Neural cell (in vitro differentiated cells): Measurements from ENCODE around the gene CTSK. TPM values are rescaled to one million over a fixed set of nuclear protein-coding genes. Genes with fewer than 3 reads are reported as not detected.
"Not testable (repeated sequence)": the region's sequence is repeated elsewhere in the genome, so short reads cannot be mapped to it uniquely, and the experiment has no call there.

Source experiments
- H2AFZ ChIP-seq: fragments of 200-600, 300-800 bp; sonication (generic), shearing (Covaris generic); 2 replicates; pipeline ENCODE4 v1.6.0; 2014; ENCODE audit warnings: low read depth, mild to moderate bottlenecking, antibody characterized with exemption, low read length, moderate library complexity
- H3F3A ChIP-seq: fragments of 200-600 bp; shearing (Covaris generic); 2 replicates; pipeline ENCODE4 v1.6.1; 2016; ENCODE audit warnings: mild to moderate bottlenecking, moderate library complexity, mixed read lengths, antibody characterized with exemption, low read length; ENCODE audit not compliant: insufficient read depth, poor library complexity, severe bottlenecking
- H3K27ac ChIP-seq: fragments of 200-600, 300-800 bp; sonication (generic), shearing (Covaris generic); 2 replicates; pipeline ENCODE4 v1.5.1; 2014; ENCODE audit warnings: mild to moderate bottlenecking, low read length, moderate library complexity
- H3K27me3 ChIP-seq: fragments of 300-800, 200-600 bp; sonication (generic), shearing (Covaris generic); 2 replicates; pipeline ENCODE4 v1.6.0; 2014; ENCODE audit warnings: mild to moderate bottlenecking, low read depth, low read length, moderate library complexity; ENCODE audit not compliant: insufficient read depth
- H3K36me3 ChIP-seq: fragments of 300-800, 200-600 bp; sonication (generic), shearing (Covaris generic); 2 replicates; pipeline ENCODE4 v1.5.1; 2014; ENCODE audit warnings: mild to moderate bottlenecking, antibody characterized with exemption, low read length, moderate library complexity; ENCODE audit not compliant: insufficient read depth
- H3K4me2 ChIP-seq: fragments of 300-800, 200-600 bp; sonication (generic), shearing (Covaris generic); 2 replicates; pipeline ENCODE4 v1.6.0; 2014; ENCODE audit warnings: mild to moderate bottlenecking, low read length
- H3K4me3 ChIP-seq: fragments of 300-800, 200-600 bp; sonication (generic), shearing (Covaris generic); 2 replicates; pipeline ENCODE4 v1.5.1; 2014; ENCODE audit warnings: mild to moderate bottlenecking, low read length, moderate library complexity
- H3K79me2 ChIP-seq: fragments of 200-600 bp; shearing (Covaris generic); replicated peaks from 2 replicates; pipeline ENCODE4 v1.6.0; 2014; ENCODE audit warnings: mild to moderate bottlenecking, low read length, moderate library complexity; ENCODE audit not compliant: insufficient read depth
- H3K9ac ChIP-seq: fragments of 300-800, 200-600 bp; sonication (generic), shearing (Covaris generic); 2 replicates; pipeline ENCODE4 v1.6.1; 2016; ENCODE audit warnings: mild to moderate bottlenecking, low read length, mixed read lengths
- H3K9me2 ChIP-seq: fragments of 200-600 bp; shearing (Covaris generic); 2 replicates; pipeline ENCODE4 v1.6.1; 2016; ENCODE audit warnings: mild to moderate bottlenecking, low read length, mixed read lengths; ENCODE audit not compliant: insufficient read depth
- H3K9me3 ChIP-seq: fragments of 200-600, 300-800 bp; sonication (generic), shearing (Covaris generic); 2 replicates; pipeline ENCODE4 v1.6.1; 2016; ENCODE audit warnings: mild to moderate bottlenecking, mixed run types, low read length, moderate library complexity, mixed read lengths
- H4K20me1 ChIP-seq: fragments of 200-600 bp; shearing (Covaris generic); 2 replicates; pipeline ENCODE4 v1.6.1; 2016; ENCODE audit warnings: mild to moderate bottlenecking, mixed run types; ENCODE audit not compliant: insufficient read depth
- EP300 ChIP-seq: fragments of 450-650 bp; conservative IDR thresholded peaks from 2 replicates; pipeline ENCODE4 v1.6.1; 2014; ENCODE audit warnings: antibody characterized with exemption, mild to moderate bottlenecking, moderate library complexity; ENCODE audit not compliant: poor library complexity, severe bottlenecking
- EZH2 ChIP-seq: fragments of 200-600, 300-800 bp; shearing (Covaris generic), sonication (generic); IDR thresholded peaks from 2 replicates; pipeline ENCODE4 v1.6.1; 2014; ENCODE audit warnings: antibody characterized with exemption, low read length, borderline replicate concordance, mild to moderate bottlenecking; ENCODE audit not compliant: insufficient read depth, poor library complexity, severe bottlenecking
- MXI1 ChIP-seq: fragments of 450-650 bp; conservative IDR thresholded peaks from 2 replicates; pipeline ENCODE4 v1.6.1; 2014; ENCODE audit warnings: antibody characterized with exemption, mild to moderate bottlenecking; ENCODE audit not compliant: poor library complexity, severe bottlenecking
- POLR2AphosphoS5 ChIP-seq: IDR thresholded peaks from 2 replicates; pipeline ENCODE4 v1.6.1; 2012
- RAD21 ChIP-seq: fragments of 450-650 bp; conservative IDR thresholded peaks from 2 replicates; pipeline ENCODE4 v1.6.1; 2014; ENCODE audit warnings: antibody characterized with exemption, mild to moderate bottlenecking, moderate library complexity
- SMC3 ChIP-seq: fragments of 450-650 bp; conservative IDR thresholded peaks from 2 replicates; pipeline ENCODE4 v1.6.1; 2014; ENCODE audit warnings: antibody characterized with exemption, mild to moderate bottlenecking, moderate library complexity; ENCODE audit not compliant: poor library complexity
- TAF1 ChIP-seq: IDR thresholded peaks from 2 replicates; pipeline ENCODE4 v1.6.1; 2012; ENCODE audit warnings: low read depth
- polyA plus RNA-seq: library from polyadenylated mRNA; depleted of rRNA; stranded (reverse); fragments of >200 nt; gene quantifications from 2 replicates; pipeline ENCODE4 v1.2.3, GENCODE V29; 2014
- TF ChIP-seq, protein P1 (sequence below): fragments of 450-650 bp; IDR thresholded peaks from 2 replicates; pipeline ENCODE4 v1.5.1; 2014; ENCODE audit warnings: antibody characterized with exemption, mild to moderate bottlenecking, moderate library complexity; ENCODE audit not compliant: poor library complexity, severe bottlenecking
- TF ChIP-seq, protein P2 (sequence below): IDR thresholded peaks from 2 replicates; pipeline ENCODE4 v1.6.1; 2012; ENCODE audit warnings: borderline replicate concordance

Gene CTSK
- polyA plus RNA-seq, 1 donor from 2014 or later = 8.0 TPM

DNA sequence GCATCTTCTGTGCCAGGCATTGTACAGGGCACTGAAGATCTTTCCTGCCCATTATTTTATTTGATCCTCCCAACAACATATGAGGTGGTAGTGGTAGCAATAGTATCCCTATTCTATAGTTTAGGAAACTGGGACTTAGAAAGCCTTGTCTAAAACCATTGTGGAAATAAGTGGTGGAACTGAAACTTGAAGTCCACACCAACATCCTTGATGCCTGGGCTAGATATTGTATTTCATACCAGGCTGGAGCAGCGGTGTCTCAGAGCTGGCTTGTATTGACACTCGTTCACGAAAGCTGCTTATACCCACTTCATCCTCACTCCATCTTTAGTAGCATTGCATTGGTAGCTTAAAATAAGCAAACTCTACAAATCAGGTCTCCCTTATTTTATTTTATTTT is 32.8 kb downstream of the CTSK start:
- Histone ChIP-seq H3K9me3 (no peaks in the 10 kb centered on the region), H3K4me3 (no peak overlapping the region), H3F3A (no peaks in the 10 kb centered on the region), H3K9ac (no peak overlapping the region), H3K79me2 (no peaks in the 10 kb centered on the region), H2AFZ (no peak overlapping the region), H3K4me2 (no peak overlapping the region), H4K20me1 (no peaks in the 10 kb centered on the region), H3K9me2 (no peaks in the 10 kb centered on the region), H3K27me3 (no peaks in the 10 kb centered on the region), H3K36me3 (no peaks in the 10 kb centered on the region), H3K27ac (no peak overlapping the region)
- TF ChIP-seq RAD21 = no peak
- no peak for TF ChIP-seq POLR2AphosphoS5
- TF ChIP-seq, protein P1, sequence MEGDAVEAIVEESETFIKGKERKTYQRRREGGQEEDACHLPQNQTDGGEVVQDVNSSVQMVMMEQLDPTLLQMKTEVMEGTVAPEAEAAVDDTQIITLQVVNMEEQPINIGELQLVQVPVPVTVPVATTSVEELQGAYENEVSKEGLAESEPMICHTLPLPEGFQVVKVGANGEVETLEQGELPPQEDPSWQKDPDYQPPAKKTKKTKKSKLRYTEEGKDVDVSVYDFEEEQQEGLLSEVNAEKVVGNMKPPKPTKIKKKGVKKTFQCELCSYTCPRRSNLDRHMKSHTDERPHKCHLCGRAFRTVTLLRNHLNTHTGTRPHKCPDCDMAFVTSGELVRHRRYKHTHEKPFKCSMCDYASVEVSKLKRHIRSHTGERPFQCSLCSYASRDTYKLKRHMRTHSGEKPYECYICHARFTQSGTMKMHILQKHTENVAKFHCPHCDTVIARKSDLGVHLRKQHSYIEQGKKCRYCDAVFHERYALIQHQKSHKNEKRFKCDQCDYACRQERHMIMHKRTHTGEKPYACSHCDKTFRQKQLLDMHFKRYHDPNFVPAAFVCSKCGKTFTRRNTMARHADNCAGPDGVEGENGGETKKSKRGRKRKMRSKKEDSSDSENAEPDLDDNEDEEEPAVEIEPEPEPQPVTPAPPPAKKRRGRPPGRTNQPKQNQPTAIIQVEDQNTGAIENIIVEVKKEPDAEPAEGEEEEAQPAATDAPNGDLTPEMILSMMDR = no peak
- no peak for TF ChIP-seq EP300
- TF ChIP-seq, protein P2, sequence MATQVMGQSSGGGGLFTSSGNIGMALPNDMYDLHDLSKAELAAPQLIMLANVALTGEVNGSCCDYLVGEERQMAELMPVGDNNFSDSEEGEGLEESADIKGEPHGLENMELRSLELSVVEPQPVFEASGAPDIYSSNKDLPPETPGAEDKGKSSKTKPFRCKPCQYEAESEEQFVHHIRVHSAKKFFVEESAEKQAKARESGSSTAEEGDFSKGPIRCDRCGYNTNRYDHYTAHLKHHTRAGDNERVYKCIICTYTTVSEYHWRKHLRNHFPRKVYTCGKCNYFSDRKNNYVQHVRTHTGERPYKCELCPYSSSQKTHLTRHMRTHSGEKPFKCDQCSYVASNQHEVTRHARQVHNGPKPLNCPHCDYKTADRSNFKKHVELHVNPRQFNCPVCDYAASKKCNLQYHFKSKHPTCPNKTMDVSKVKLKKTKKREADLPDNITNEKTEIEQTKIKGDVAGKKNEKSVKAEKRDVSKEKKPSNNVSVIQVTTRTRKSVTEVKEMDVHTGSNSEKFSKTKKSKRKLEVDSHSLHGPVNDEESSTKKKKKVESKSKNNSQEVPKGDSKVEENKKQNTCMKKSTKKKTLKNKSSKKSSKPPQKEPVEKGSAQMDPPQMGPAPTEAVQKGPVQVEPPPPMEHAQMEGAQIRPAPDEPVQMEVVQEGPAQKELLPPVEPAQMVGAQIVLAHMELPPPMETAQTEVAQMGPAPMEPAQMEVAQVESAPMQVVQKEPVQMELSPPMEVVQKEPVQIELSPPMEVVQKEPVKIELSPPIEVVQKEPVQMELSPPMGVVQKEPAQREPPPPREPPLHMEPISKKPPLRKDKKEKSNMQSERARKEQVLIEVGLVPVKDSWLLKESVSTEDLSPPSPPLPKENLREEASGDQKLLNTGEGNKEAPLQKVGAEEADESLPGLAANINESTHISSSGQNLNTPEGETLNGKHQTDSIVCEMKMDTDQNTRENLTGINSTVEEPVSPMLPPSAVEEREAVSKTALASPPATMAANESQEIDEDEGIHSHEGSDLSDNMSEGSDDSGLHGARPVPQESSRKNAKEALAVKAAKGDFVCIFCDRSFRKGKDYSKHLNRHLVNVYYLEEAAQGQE = no peak
- TF ChIP-seq EZH2 = no peak
- no peak for TF ChIP-seq SMC3
- no peak for TF ChIP-seq TAF1
- no peak for TF ChIP-seq MXI1

DNA sequence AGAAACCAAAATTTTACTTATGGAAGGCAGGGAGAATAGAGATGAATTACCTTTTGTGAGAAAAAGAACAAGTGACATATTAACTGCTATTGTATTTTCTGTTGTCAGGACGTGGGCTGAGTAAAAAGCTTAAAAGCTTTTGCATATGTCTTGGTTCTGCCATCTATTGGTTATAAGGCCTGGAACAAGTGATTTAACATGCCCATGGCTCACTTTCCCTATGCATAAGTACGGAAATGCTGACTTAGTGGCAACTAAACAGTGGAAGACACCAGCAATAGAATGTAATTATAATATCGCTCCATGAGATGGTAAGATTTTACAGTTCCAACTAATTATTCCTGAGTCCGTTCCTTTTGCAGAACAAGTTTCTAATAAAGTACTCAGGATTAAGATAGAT is 35.7 kb downstream of the CTSK start:
- no peaks in the 10 kb centered on the region for H3K79me2 ChIP-seq
- TF ChIP-seq MXI1 (no peak), EZH2 (no peak), SMC3 (no peak), TAF1 (no peak), EP300 (no peak), POLR2AphosphoS5 (no peak), RAD21 (no peak)
- TF ChIP-seq, protein P2 = no peak
- TF ChIP-seq, protein P1 = no peak
- H3K9me2 ChIP-seq = no peaks in the 10 kb centered on the region
- no peak overlapping the region for H3K4me3 ChIP-seq
- no peak overlapping the region for H3K9ac ChIP-seq
- H3K9me3 ChIP-seq = no peaks in the 10 kb centered on the region
- no peaks in the 10 kb centered on the region for H4K20me1 ChIP-seq
- no peaks in the 10 kb centered on the region for H3K36me3 ChIP-seq
- no peak overlapping the region for H3K27ac ChIP-seq
- no peaks in the 10 kb centered on the region for H3F3A ChIP-seq
- no peak overlapping the region for H3K4me2 ChIP-seq
- H3K27me3 ChIP-seq = no peaks in the 10 kb centered on the region
- H2AFZ ChIP-seq = no peak overlapping the region

DNA sequence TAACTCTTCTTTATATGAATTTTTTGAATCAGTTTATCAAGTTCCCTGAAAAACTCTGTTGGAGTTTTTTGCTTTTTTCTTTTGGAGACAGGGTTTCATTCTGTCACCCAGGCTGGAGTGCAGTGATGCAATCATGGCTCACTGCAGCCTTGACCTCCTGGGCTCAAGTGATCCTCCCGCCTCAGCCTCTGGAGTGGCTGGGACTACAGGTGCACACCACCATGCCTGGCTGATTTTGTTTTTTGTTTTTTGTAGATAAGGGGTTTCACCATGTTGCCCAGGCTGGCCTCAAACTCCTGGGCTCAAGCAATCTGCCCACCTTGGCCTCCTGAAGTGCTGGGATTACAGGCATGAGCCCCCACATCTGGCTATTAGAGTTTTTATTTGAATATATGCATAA is 40.4 kb downstream of the CTSK start:
- not testable (repeated sequence) for H3K9me3 ChIP-seq, H3K27ac ChIP-seq, H3F3A ChIP-seq, H3K4me2 ChIP-seq, H3K36me3 ChIP-seq, H3K9me2 ChIP-seq, H4K20me1 ChIP-seq, H3K4me3 ChIP-seq, H3K9ac ChIP-seq, H3K79me2 ChIP-seq, H2AFZ ChIP-seq, H3K27me3 ChIP-seq
